Fibroblast of lung (primary cell): ENCODE measurements around the gene EMB.

Experiments used
- EZH2 ChIP-seq: IDR thresholded peaks from 2 replicates; pipeline ENCODE4 v1.5.1; 2012; ENCODE audit warnings: low read length, control low read depth, mild to moderate bottlenecking; ENCODE audit errors: missing control alignments
- TF ChIP-seq, protein P1 (sequence below), 2 donors: IDR thresholded peaks in 1 of 2; conservative IDR thresholded peaks in 1 of 2; 1 replicate in 1 of 2; 2 replicates in 1 of 2; pipeline ENCODE4 v1.5.1; 2011 to 2012; ENCODE audit warnings: low read length in 2 of 2, control low read depth in 1 of 2, inconsistent platforms in 1 of 2, low read depth in 1 of 2, mild to moderate bottlenecking in 1 of 2

DNA sequence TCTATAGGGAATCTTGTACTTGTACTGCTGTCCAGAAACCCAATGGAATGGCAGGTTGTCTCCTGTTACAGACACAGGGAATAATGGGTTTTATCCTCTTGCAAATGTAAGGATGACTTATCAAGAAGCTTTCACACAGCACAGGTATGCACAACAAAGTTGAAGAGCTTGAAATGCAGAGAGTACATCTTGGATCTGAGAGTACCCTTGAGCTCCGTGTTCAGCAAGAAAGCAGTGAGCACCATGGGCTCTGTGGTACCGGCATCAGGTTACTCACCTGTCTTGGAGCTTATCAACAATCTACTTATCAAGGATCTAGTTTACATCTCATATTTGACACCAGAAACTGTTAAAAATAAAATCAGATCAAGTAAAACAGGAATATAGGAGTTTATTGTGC lies 22.0 kb upstream of the EMB start:
- no peak for TF ChIP-seq EZH2
- TF ChIP-seq, protein P1, sequence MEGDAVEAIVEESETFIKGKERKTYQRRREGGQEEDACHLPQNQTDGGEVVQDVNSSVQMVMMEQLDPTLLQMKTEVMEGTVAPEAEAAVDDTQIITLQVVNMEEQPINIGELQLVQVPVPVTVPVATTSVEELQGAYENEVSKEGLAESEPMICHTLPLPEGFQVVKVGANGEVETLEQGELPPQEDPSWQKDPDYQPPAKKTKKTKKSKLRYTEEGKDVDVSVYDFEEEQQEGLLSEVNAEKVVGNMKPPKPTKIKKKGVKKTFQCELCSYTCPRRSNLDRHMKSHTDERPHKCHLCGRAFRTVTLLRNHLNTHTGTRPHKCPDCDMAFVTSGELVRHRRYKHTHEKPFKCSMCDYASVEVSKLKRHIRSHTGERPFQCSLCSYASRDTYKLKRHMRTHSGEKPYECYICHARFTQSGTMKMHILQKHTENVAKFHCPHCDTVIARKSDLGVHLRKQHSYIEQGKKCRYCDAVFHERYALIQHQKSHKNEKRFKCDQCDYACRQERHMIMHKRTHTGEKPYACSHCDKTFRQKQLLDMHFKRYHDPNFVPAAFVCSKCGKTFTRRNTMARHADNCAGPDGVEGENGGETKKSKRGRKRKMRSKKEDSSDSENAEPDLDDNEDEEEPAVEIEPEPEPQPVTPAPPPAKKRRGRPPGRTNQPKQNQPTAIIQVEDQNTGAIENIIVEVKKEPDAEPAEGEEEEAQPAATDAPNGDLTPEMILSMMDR (conservative IDR thresholded peaks at IDR 0.05 in 1 of 2, IDR thresholded peaks at IDR 0.05 in 1 of 2; ENCODE audit: low read depth in 1 of 2, low read length in 2 of 2) = no peak
